ENCODE results near the gene WIPF1.

WIPF1 gene

GRCh38 chr2:174597345-174598047 is at the start of gene WIPF1:
TSS of gene WIPF1 (minus strand) at chr2:174597804. CDS start at chr2:174585573, 12,231 bp downstream.
- DNase-seq (ENCODE audit: low read depth in 3 of 3), result no peak

- no peak for DNase-seq (ENCODE audit: low read depth in 3 of 3)
Measured at GRCh38 chr2:174645296-174645695, 47.7 kb upstream of the WIPF1 start.

- DNase-seq (ENCODE audit: low read depth in 3 of 3), result no peak
Measured at GRCh38 chr2:174644406-174644805, 46.8 kb upstream of the WIPF1 start.

- no peak for DNase-seq (ENCODE audit: low read depth in 3 of 3)
Measured at GRCh38 chr2:174643356-174643755, 45.8 kb upstream of the WIPF1 start.

GRCh38 chr2:174641168-174641567 is 43.6 kb upstream of the WIPF1 start:
- DNase-seq (ENCODE audit: low read depth in 3 of 3), result no peak

- no peak for DNase-seq (ENCODE audit: low read depth in 3 of 3)
Measured at GRCh38 chr2:174636987-174637386, 39.4 kb upstream of the WIPF1 start.

GRCh38 chr2:174635776-174636404 is 38.3 kb upstream of the WIPF1 start:
- no peak for DNase-seq (ENCODE audit: low read depth in 3 of 3)

- DNase-seq (ENCODE audit: low read depth in 3 of 3), result no peak
Measured at GRCh38 chr2:174635015-174635593, 37.5 kb upstream of the WIPF1 start.

- peak in 1 of 3 experiments; percentile 45 for DNase-seq (ENCODE audit: low read depth in 3 of 3)
Measured at GRCh38 chr2:174634130-174635014, 36.8 kb upstream of the WIPF1 start.

- no peak for DNase-seq (ENCODE audit: low read depth in 3 of 3)
Measured at GRCh38 chr2:174633623-174633930, 36.0 kb upstream of the WIPF1 start.

- DNase-seq (ENCODE audit: low read depth in 3 of 3), result no peak
Measured at GRCh38 chr2:174632841-174633622, 35.4 kb upstream of the WIPF1 start.

GRCh38 chr2:174631009-174631981 is 33.7 kb upstream of the WIPF1 start:
- DNase-seq (ENCODE audit: low read depth in 3 of 3), result no peak

GRCh38 chr2:174630107-174630506 is 32.5 kb upstream of the WIPF1 start:
- no peak for DNase-seq (ENCODE audit: low read depth in 3 of 3)

GRCh38 chr2:174629506-174629905 is 31.9 kb upstream of the WIPF1 start:
- no peak for DNase-seq (ENCODE audit: low read depth in 3 of 3)

GRCh38 chr2:174628528-174629169 is 31.0 kb upstream of the WIPF1 start:
- no peak for DNase-seq (ENCODE audit: low read depth in 3 of 3)

GRCh38 chr2:174627216-174627615 is 29.6 kb upstream of the WIPF1 start:
- no peak for DNase-seq (ENCODE audit: low read depth in 3 of 3)

GRCh38 chr2:174624895-174625430 is 27.4 kb upstream of the WIPF1 start:
- no peak for DNase-seq (ENCODE audit: low read depth in 3 of 3)

GRCh38 chr2:174623690-174624089 is 26.1 kb upstream of the WIPF1 start:
- no peak for DNase-seq (ENCODE audit: low read depth in 3 of 3)

GRCh38 chr2:174623106-174623637 is 25.6 kb upstream of the WIPF1 start:
- DNase-seq (ENCODE audit: low read depth in 3 of 3), result no peak

Measured in stimulated activated CD4-positive, alpha-beta T cell treated with anti-CD3 and anti-CD28 coated beads, TNF-alpha, amount 100 ng/mL, for 24 hours (primary cell).